Activated T-cell treated with anti-CD3 and anti-CD28 coated beads for 24 hours (primary cell): ENCODE data around the gene KCNK3.

Experiments used
- DNase-seq: peaks from one replicate; pipeline ENCODE4 v3.0.0-alpha.2; 2020; ENCODE audit warnings: low read depth

KCNK3 gene

GRCh38 chr2:26712486-26713465 lies 20.3 kb downstream of the KCNK3 start:
- no peak for DNase-seq

GRCh38 chr2:26715528-26716270 lies 23.2 kb downstream of the KCNK3 start:
- no peak for DNase-seq

GRCh38 chr2:26716340-26716739 lies 23.8 kb downstream of the KCNK3 start:
- no peak for DNase-seq

DNA sequence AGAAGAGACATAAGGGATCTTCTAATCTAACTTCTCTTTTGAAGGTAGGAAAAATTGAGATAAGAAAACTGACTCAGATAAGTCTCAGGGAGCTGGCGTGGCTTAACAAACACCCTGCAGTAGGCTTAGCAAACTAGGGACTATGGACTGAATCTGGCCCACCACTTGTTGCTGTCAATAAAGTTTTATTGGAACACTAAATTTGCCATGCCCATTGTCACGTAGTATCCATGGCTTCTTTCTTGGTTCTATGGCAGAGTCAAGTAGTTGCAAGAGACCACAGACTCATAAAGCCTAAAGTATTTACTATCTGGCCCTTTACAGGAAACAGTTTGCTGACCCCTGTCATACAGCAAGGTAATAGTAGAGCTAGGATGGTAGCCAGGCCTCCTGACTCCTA lies 24.2 kb downstream of the KCNK3 start:
- DNase-seq, result no peak

DNA sequence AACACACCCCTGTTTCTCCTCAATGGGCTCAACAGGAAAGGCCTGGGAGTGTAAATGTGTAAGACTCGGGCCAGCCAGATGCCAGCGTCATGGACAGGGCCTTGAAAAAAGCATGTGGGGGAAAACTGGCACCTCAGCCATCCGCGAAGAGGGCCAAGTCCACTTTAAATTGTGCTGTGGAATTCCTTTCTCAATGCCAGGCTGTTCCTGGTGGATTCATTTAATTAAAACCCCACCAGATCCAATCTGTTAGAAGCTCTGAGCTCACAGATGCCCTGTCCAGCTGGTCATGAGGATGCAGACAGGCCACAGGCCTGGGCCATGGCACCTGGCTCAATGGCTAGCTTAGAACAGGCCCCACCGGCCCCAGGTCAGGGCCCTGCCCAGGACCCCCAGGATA lies 24.8 kb downstream of the KCNK3 start:
- no peak for DNase-seq

GRCh38 chr2:26718949-26719686 lies 26.6 kb downstream of the KCNK3 start:
- no peak for DNase-seq

- no peak for DNase-seq
Observed at GRCh38 chr2:26720322-26721114, 28.0 kb downstream of the KCNK3 start.

DNA sequence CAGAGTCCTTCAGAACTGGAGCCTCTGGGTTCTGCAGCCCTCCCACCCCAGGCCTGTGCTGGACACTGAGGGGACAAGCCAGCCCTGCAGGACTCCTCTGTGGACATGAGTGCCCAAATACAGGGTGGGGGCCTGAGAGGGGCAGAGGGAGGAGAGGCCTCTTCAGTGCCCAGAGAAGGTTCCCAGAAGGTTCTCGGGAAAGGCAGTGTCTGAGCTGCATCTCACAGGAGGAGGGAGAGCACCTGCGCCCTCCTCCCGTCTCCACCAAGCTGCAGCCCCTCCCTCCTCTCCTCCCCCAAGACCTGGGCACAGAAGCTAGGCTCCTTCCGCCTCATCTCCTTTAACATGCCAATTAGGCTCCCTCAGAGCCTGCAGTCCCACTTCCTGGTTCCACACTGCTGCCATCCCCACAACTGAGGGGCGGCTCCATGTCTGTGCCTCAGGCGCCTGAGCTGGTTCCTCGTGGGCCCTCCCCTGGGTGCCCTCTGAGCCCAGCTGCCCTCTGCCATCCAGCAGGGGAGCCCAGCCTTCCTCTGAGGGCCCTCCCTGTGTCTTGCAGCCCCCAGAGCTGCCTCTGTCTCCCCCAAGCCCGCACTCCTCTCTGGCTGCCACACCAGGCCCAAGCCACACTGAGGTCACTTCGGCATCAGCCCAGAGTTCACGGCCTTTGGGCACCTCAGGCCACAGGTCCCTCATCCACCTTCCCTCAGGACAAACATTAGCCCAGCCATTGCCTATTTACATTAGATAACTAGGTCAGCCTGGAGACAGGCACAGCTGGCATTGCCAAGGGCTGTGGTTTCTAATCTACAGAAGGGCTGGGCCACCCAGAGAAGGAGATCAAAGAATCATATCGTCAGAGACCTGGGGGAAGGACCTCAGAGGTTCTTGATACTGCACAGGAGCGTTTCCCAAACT lies 28.9 kb downstream of the KCNK3 start:
- no peak for DNase-seq

- no peak for DNase-seq
Observed at GRCh38 chr2:26722328-26722727, 29.8 kb downstream of the KCNK3 start.

DNA sequence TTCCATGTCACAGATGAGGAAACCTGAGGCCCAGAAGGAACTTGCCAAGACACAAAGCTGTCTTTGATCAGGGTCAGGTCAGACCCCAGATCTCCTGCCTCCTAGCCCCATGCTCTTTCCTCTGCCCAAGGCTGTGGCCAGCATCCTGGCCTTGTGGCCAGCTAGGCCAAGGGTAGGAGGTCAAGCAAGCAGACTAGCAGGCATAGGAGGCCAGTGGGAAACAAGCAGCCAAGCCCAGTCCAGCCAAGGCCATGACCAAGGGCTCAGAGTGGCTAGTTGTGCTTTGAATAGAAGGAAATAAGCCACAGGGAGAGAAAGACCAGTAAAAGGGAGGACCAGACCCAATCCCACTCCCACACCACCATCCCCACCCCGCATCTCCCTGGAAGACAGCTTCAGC lies 30.4 kb downstream of the KCNK3 start:
- DNase-seq, result no peak

- DNase-seq, result no peak
Observed at GRCh38 chr2:26723475-26723874, 31.0 kb downstream of the KCNK3 start.

- DNase-seq, result no peak
Observed at GRCh38 chr2:26723991-26724750, 31.6 kb downstream of the KCNK3 start.

DNA sequence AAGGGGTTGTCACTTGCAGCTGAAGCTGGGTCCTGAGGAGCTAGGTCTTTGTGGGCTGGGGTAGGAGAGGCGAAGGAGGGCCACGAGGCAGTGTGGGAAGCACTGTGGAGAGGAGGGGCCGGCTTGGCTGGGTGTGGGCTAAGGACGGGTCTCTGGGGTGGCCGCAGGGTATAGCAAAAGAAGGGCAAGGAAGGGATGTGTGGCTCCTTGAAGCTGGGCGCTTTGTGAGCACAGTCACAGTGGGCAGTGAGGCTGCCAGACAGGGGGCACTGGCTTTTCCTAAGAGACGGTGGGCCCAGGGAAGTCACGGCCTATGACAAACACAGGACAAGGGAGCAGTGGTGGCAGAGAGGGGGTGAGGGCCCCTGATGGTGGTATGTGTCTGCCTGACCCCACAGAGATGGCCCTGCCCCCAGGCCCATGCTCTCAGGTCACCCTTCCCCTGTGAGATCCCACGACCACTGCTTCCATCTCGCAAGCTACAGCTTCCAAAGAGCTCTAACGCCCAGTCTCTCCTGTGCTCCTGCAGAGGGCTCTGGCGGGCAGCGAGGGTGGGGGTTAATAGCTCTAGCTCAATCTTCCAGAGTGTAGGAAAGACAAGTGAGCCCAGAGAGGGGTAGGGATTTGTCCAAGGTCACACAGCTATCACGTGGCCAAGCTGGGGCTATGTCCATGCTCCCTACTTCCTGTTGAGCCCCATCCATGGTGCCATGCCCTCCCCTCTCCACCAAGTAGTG lies 32.4 kb downstream of the KCNK3 start:
- DNase-seq, result no peak

- no peak for DNase-seq
Observed at GRCh38 chr2:26725521-26725820, 32.9 kb downstream of the KCNK3 start.

DNA sequence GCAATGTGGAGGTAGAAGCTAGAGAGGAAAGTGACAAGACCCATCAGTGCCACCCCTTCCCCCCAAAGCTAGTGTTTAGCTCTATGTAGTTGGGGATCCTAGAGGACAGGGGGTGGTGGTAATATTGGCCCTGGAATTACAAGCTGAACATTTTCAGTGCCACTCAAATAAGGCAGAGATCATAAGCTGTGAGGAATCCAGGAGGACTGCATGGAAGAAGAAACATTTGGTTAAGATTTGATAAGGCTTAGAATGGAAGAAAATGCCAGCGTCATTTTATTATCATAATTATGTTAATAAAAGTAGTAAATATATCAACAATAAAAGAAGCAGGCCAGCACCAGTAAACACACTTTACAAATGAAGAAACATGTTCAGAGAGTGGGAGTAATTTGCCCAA lies 33.7 kb downstream of the KCNK3 start:
- DNase-seq, result no peak

DNA sequence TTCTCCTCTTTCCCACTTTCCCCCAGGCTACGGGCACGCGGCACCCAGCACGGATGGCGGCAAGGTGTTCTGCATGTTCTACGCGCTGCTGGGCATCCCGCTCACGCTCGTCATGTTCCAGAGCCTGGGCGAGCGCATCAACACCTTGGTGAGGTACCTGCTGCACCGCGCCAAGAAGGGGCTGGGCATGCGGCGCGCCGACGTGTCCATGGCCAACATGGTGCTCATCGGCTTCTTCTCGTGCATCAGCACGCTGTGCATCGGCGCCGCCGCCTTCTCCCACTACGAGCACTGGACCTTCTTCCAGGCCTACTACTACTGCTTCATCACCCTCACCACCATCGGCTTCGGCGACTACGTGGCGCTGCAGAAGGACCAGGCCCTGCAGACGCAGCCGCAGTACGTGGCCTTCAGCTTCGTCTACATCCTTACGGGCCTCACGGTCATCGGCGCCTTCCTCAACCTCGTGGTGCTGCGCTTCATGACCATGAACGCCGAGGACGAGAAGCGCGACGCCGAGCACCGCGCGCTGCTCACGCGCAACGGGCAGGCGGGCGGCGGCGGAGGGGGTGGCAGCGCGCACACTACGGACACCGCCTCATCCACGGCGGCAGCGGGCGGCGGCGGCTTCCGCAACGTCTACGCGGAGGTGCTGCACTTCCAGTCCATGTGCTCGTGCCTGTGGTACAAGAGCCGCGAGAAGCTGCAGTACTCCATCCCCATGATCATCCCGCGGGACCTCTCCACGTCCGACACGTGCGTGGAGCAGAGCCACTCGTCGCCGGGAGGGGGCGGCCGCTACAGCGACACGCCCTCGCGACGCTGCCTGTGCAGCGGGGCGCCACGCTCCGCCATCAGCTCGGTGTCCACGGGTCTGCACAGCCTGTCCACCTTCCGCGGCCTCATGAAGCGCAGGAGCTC lies 35.4 kb downstream of the KCNK3 start:
- no peak for DNase-seq

DNA sequence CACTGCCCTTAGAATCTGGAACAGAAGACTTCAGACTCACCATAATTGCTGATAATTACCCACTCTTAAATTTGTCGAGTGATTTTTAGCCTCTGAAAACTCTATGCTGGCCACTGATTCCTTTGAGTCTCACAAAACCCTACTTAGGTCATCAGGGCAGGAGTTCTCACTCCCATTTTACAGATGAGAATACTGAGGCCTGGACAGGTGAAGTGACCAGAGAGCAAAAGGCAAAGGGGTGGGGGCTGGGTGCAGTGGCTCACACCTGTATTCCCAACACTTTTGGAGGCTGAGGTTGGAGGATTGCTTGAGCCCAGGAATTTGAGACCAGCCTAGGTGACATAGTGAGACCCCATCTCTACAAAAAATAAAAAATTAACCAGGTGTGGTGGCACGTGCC lies 36.8 kb downstream of the KCNK3 start:
- no peak for DNase-seq
